HepG2 (cell line): ENCODE measurements around the gene PTPRD. TPM values are rescaled to one million over a fixed set of nuclear protein-coding genes. Genes with fewer than 3 reads are reported as not detected.
A peak's percentile ranks its signal among the peaks of the same experiment; 100 is the strongest.

Source experiments
- ATAC-seq: fragments of 200-7000 bp; cut with Tn5 transposase; 3 replicates; pipeline ENCODE4 v1.9.1; 2020; ENCODE audit warnings: mild to moderate bottlenecking, moderate library complexity
- BruUV-seq: library from RNA; stranded (reverse); fragments of 400-500 nt; replicated peaks from 2 replicates; lab custom pipeline; 2021; lab: Mats Ljungman, UMichigan
- CTCF ChIA-PET: fragments of 300-600 bp; formaldehyde crosslinking; extraction: SDS; loops from one replicate; lab custom pipeline; 2021; ENCODE audit warnings: low total read pairs, inconsistent platforms, low intra/inter-chr PET ratio; lab: Yijun Ruan, JAX
- POLR2A ChIA-PET: fragments of 350-600 bp; sonication (Branson Sonifier 250); formaldehyde crosslinking; loops from one replicate; lab custom pipeline; 2020; ENCODE audit warnings: antibody characterized with exemption, inconsistent platforms; lab: Yijun Ruan, JAX
- DNase-seq: peaks from one replicate; pipeline ENCODE4 v3.0.0-alpha.2; 2015; ENCODE audit warnings: low spot score
- FAIRE-seq: peaks from 3 replicates; lab custom pipeline; 2011; peaks lifted over from hg19 to GRCh38; lab: Jason Lieb, UNC
- H2AFZ ChIP-seq: one replicate; pipeline ENCODE4 v1.6.1; 2011; ENCODE audit warnings: low read length, inconsistent platforms
- H3K27ac ChIP-seq: fragments of 300-600 bp; 3 replicates; pipeline ENCODE4 v1.8.0; 2011; ENCODE audit warnings: mixed run types, mild to moderate bottlenecking, mixed read lengths, low read length, inconsistent platforms; ENCODE audit not compliant: insufficient read depth; ENCODE audit errors: extremely low read length
- H3K27me3 ChIP-seq, 2 experiments: fragments of 200-600 bp in 1 of 2; 2 replicates in 1 of 2; 3 replicates in 1 of 2; pipeline versions ENCODE4 v1.6.0 to v1.8.0; 2011; ENCODE audit warnings: low read length in 2 of 2, mild to moderate bottlenecking in 2 of 2, moderate library complexity in 2 of 2, inconsistent platforms in 1 of 2; ENCODE audit not compliant: insufficient read depth in 2 of 2, control insufficient read depth in 1 of 2
- H3K36me3 ChIP-seq, 2 experiments: fragments of 200-600 bp in 1 of 2; replicated peaks in 1 of 2; 2 replicates in 1 of 2; 3 replicates in 1 of 2; pipeline versions ENCODE4 v1.5.1 to v1.8.0; 2011; ENCODE audit warnings: low read length in 2 of 2, inconsistent platforms in 1 of 2; ENCODE audit not compliant: insufficient read depth in 2 of 2, control insufficient read depth in 1 of 2
- H3K4me1 ChIP-seq: 2 replicates; pipeline ENCODE4 v1.5.1; 2012; ENCODE audit warnings: low read length, inconsistent platforms; ENCODE audit not compliant: insufficient read depth
- H3K4me2 ChIP-seq: 2 replicates; pipeline ENCODE4 v1.6.0; 2011; ENCODE audit warnings: low read depth, low read length, inconsistent platforms
- H3K4me3 ChIP-seq, 3 experiments: fragments of 200-600 bp in 1 of 3; sonication (generic), shearing (Covaris generic) in 1 of 3; replicated peaks in 1 of 3; 2 replicates each; pipeline ENCODE4 v1.5.1; 2011 to 2016; ENCODE audit warnings: low read length in 3 of 3, inconsistent platforms in 2 of 3, low read depth in 2 of 3, mild to moderate bottlenecking in 2 of 3, control low read depth in 1 of 3, mixed read lengths in 1 of 3; ENCODE audit not compliant: insufficient read depth in 1 of 3
- H3K79me2 ChIP-seq: one replicate; pipeline ENCODE4 v1.6.1; 2011; ENCODE audit warnings: low read length, inconsistent platforms; ENCODE audit not compliant: insufficient read depth
- H3K9ac ChIP-seq: 2 replicates; pipeline ENCODE4 v1.6.0; 2011; ENCODE audit warnings: mild to moderate bottlenecking, low read depth, low read length, inconsistent platforms; ENCODE audit not compliant: insufficient read depth
- H3K9me3 ChIP-seq: 2 replicates; pipeline ENCODE4 v1.5.1; 2012; ENCODE audit warnings: mild to moderate bottlenecking, low read length
- H4K20me1 ChIP-seq: 2 replicates; pipeline ENCODE4 v1.6.0; 2011; ENCODE audit warnings: inconsistent platforms, mild to moderate bottlenecking, low read length, moderate library complexity; ENCODE audit not compliant: insufficient read depth
- CHD2 ChIP-seq: IDR thresholded peaks from 2 replicates; pipeline ENCODE4 v1.6.1; 2011; ENCODE audit warnings: low read depth, low read length, improper control_type of control experiment
- HNF4G ChIP-seq, 2 experiments: sonication (generic) in 1 of 2; formaldehyde crosslinking in 1 of 2; IDR thresholded peaks; 2 replicates each; pipeline versions ENCODE4 v1.4.0 to v1.6.1; 2011 to 2020; ENCODE audit warnings: borderline replicate concordance in 2 of 2, low read depth in 2 of 2, mild to moderate bottlenecking in 2 of 2, low read length in 1 of 2, missing genetic modification reagents in 1 of 2, moderate library complexity in 1 of 2
- MAFF ChIP-seq: IDR thresholded peaks from 2 replicates; pipeline ENCODE4 v1.6.1; 2011; ENCODE audit warnings: low read depth, low read length, improper control_type of control experiment
- MAFK ChIP-seq, 2 experiments: IDR thresholded peaks in 1 of 2; conservative IDR thresholded peaks in 1 of 2; 2 replicates each; pipeline ENCODE4 v1.6.1; 2011; ENCODE audit warnings: improper control_type of control experiment in 2 of 2, low read length in 2 of 2
- ZBTB40 ChIP-seq, 2 experiments: fragments of 450-650 bp in 1 of 2; sonication (generic) in 1 of 2; formaldehyde crosslinking in 1 of 2; IDR thresholded peaks; 2 replicates each; pipeline versions ENCODE4 v1.6.1 to v1.8.0; 2016 to 2022; ENCODE audit warnings: antibody characterized with exemption in 1 of 2, mild to moderate bottlenecking in 1 of 2, missing genetic modification reagents in 1 of 2
- ZNF3 ChIP-seq: IDR thresholded peaks from 2 replicates; pipeline ENCODE4 v1.7.0; 2017; ENCODE audit warnings: inconsistent platforms
- ZNF598 ChIP-seq: sonication (generic); formaldehyde crosslinking; IDR thresholded peaks from 2 replicates; pipeline ENCODE4 v1.5.1; 2020; ENCODE audit warnings: mild to moderate bottlenecking, missing genetic modification reagents, borderline replicate concordance
- ZNF776 ChIP-seq: sonication (generic); formaldehyde crosslinking; IDR thresholded peaks from 2 replicates; pipeline ENCODE4 v1.4.0; 2020; ENCODE audit warnings: mild to moderate bottlenecking, missing genetic modification reagents
- ZNF792 ChIP-seq: IDR thresholded peaks from 2 replicates; pipeline ENCODE4 v1.6.1; 2016
- WGBS: methylation state at CpG from one replicate; pipeline ENCODE4 v1.1.6; 2017; ENCODE audit warnings: low lambda C conversion rate; 5-methylcytosine and 5-hydroxymethylcytosine counted together
- in situ Hi-C: cut with HindIII; loops from 2 replicates; pipeline ENCODE4 v1.10.0; 2017; ENCODE audit warnings: low pct_unique_long_range_greater_than_20kb; ENCODE audit not compliant: extremely low pct_ligation_motif_present
- intact Hi-C: fragments of 100-400 bp; cut with micrococcal nuclease; formaldehyde crosslinking; loops from one replicate; pipeline ENCODE4 v1.10.0; 2022; ENCODE audit not compliant: unreplicated experiment
- polyA plus RNA-seq, 8 experiments: library from polyadenylated mRNA; depleted of rRNA in 3 of 8; stranded (reverse) in 7 of 8; unstranded in 1 of 8; fragments of >200 nt; fragmentation: Illumina TruSeq in 4 of 8; extraction: Trizol in 4 of 8; gene quantifications; 2 replicates each; pipeline versions ENCODE4 v1.2.1 to v1.2.3, GENCODE V29; 2011 to 2016; ENCODE audit warnings: low read depth in 4 of 8, missing spikeins in 1 of 8, mixed read lengths in 1 of 8; ENCODE audit not compliant: insufficient read depth in 1 of 8
- total RNA-seq, 5 experiments: library from RNA; depleted of rRNA; stranded (reverse); fragments of >200 nt; fragmentation: Illumina TruSeq; extraction: Trizol; gene quantifications; 2 replicates each; pipeline ENCODE4 v1.2.3, GENCODE V29; 2016; ENCODE audit warnings: low read depth in 1 of 5

Gene PTPRD
- total and polyA plus RNA-seq, 2 of the 13 experiments (the other 11 are each of a cell fraction or from before 2014, with no cell fraction given): 0.05 TPM; not detected in 1

- Histone ChIP-seq H3K4me1 (no peaks in the 10 kb centered on the region), H3K4me3 (no peak overlapping the region), H3K27ac (no peak overlapping the region), H3K36me3 (no peaks in the 10 kb centered on the region)
- WGBS: 20% methylated on average over 3 of the region's 3 CpGs
- intact Hi-C loops: no loop called here
- no peak for TF ChIP-seq HNF4G (IDR thresholded peaks at IDR 0.05; ENCODE audit: borderline replicate concordance, low read depth, low read length)
- no peak for TF ChIP-seq HNF4G (CRISPR knock-in tag; IDR thresholded peaks at IDR 0.05; ENCODE audit: borderline replicate concordance, low read depth)
- TF ChIP-seq ZNF792: no peak
- TF ChIP-seq, all 625 proteins: peak for 0
- no peaks in the 10 kb centered on the region for H3K27me3 ChIP-seq
- no peak for DNase-seq
- POLR2A ChIA-PET: no interaction called here
- no peak overlapping the region for H2AFZ ChIP-seq
- no peak overlapping the region for H3K4me2 ChIP-seq
- BruUV-seq: no TSS peak
- no peak for ATAC-seq
- H3K9me3 ChIP-seq: no peaks in the 10 kb centered on the region
- no peak for FAIRE-seq
- H3K9ac ChIP-seq: no peak overlapping the region
- CTCF ChIA-PET: no interaction called here
- in situ Hi-C loops: no loop called here
- no peaks in the 10 kb centered on the region for H4K20me1 ChIP-seq
- no peaks in the 10 kb centered on the region for H3K79me2 ChIP-seq
These were observed 1803.1 kb downstream of the PTPRD start for GRCh38 chr9:8809741-8810140.

DNA sequence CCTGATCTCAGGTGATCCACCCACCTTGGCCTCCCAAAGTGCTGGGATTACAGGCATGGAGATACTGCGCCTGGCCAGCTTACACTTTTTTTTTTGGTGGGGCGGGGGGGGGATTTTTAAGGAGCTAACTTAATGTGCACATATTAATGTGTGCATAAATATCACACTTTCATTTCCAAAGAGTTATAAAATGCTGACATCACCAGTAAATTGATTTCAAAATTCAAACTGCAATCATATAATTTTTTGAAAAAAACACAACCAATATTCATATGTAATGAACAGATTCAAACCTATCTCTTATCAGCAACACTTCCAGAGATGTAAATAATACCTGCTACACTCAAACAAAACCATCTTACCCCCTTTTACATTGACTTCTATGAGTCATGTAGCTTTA is 1806.7 kb downstream of the PTPRD start:
- no peaks in the 10 kb centered on the region for H3K36me3 ChIP-seq
- TF ChIP-seq ZNF776 (CRISPR knock-in tag) (no peak), CHD2 (no peak), ZNF598 (no peak), MAFK (conservative IDR thresholded peaks at IDR 0.05 in 1 of 2, IDR thresholded peaks at IDR 0.05 in 1 of 2; ENCODE audit: low read length in 2 of 2) (peak; percentile 55 to 79), ZBTB40 (IDR thresholded peaks at IDR 0.05) (no peak), ZBTB40 (CRISPR knock-in tag; IDR thresholded peaks at IDR 0.05) (no peak), MAFF (peak; percentile 55; the same call in 1 of the 2 replicates), ZNF3 (no peak)
- intact Hi-C loops (no loop called here), in situ Hi-C loops (no loop called here)
- no peak overlapping the region for H3K4me2 ChIP-seq
- WGBS: 0% methylated on average over 2 of the region's 2 CpGs
- H3K9ac ChIP-seq: no peak overlapping the region
- CTCF ChIA-PET: no interaction called here
- no peak overlapping the region for H2AFZ ChIP-seq
- no peaks in the 10 kb centered on the region for H3K9me3 ChIP-seq
- H3K4me1 ChIP-seq: no peaks in the 10 kb centered on the region
- no peaks in the 10 kb centered on the region for H3K27me3 ChIP-seq
- ATAC-seq: no peak
- no peak for FAIRE-seq
- no peaks in the 10 kb centered on the region for H4K20me1 ChIP-seq
- BruUV-seq: no TSS peak
- POLR2A ChIA-PET: no interaction called here
- H3K79me2 ChIP-seq: no peaks in the 10 kb centered on the region
- DNase-seq: no peak
- no peak overlapping the region for H3K4me3 ChIP-seq
- H3K27ac ChIP-seq: no peak overlapping the region
